Measurements from ENCODE around the gene SLC13A4. TPM values are rescaled to one million over a fixed set of nuclear protein-coding genes. Genes with fewer than 3 reads are reported as not detected.
"Not testable (repeated sequence)": the region's sequence is repeated elsewhere in the genome, so short reads cannot be mapped to it uniquely, and the experiment has no call there.

The SLC13A4 gene
- total RNA-seq, 1 donor from 2014 or later = not detected

DNA sequence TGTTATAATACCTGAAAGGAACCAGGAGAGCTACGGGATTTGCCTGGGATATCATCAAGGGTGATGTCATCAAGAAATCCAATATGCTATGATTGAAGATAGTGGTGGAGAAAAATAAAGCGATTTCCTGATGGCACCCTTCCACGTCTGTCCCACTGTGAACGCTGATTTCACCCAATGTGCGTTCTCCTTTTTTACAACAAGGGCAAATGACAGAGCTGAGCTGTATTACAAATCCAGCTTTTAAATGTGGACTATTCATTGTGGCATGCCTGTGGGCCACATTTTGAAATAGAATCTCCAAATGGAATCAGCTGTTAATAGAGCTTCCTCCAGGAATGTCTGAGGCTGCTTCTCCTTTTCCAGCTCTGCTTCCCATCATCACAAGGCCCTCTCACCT is 23.3 kb downstream of the SLC13A4 start:
- Mint-ChIP-seq H3K36me3 (ENCODE audit: low read depth) (no peaks in the 10 kb centered on the region), H3K4me3 (ENCODE audit: unreplicated experiment) (no peak overlapping the region), H3K27ac (ENCODE audit: unreplicated experiment) (no peak overlapping the region), H3K9me3 (ENCODE audit: low read depth) (no peaks in the 10 kb centered on the region), H3K27me3 (ENCODE audit: low read depth) (no peaks in the 10 kb centered on the region), H3K4me1 (ENCODE audit: low read depth) (no peaks in the 10 kb centered on the region)
- no peak for DNase-seq (ENCODE audit: low spot score)
- TF ChIP-seq, protein P1, sequence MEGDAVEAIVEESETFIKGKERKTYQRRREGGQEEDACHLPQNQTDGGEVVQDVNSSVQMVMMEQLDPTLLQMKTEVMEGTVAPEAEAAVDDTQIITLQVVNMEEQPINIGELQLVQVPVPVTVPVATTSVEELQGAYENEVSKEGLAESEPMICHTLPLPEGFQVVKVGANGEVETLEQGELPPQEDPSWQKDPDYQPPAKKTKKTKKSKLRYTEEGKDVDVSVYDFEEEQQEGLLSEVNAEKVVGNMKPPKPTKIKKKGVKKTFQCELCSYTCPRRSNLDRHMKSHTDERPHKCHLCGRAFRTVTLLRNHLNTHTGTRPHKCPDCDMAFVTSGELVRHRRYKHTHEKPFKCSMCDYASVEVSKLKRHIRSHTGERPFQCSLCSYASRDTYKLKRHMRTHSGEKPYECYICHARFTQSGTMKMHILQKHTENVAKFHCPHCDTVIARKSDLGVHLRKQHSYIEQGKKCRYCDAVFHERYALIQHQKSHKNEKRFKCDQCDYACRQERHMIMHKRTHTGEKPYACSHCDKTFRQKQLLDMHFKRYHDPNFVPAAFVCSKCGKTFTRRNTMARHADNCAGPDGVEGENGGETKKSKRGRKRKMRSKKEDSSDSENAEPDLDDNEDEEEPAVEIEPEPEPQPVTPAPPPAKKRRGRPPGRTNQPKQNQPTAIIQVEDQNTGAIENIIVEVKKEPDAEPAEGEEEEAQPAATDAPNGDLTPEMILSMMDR (IDR thresholded peaks at IDR 0.05) = no peak

DNA sequence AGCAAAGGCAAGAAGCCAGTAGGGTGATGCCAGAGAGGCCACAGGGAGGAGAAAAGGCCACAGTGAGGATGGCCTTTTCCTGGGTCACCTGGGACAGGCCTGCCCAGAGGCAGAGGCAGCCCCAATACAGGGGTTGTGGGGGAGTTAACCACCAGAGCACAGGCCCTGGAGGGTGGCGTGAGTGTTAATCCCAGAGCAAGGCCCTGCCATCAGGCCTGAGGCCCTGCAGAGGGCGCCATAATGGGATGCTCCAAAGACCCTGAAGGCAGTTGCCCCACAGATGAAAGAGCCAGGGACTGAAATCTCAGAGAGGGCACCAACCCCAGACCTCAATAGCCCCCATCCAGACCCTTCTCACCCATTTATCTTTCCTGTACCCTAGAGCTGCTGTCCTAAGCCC is 23.9 kb downstream of the SLC13A4 start:
- H3K36me3 Mint-ChIP-seq (ENCODE audit: low read depth) = peaks cover 2% of the 10 kb centered on the region
- H3K27me3 Mint-ChIP-seq (ENCODE audit: low read depth) = no peaks in the 10 kb centered on the region
- TF ChIP-seq, protein P1 (IDR thresholded peaks at IDR 0.05) = peak; percentile 51
- no peaks in the 10 kb centered on the region for H3K9me3 Mint-ChIP-seq (ENCODE audit: low read depth)
- H3K4me3 Mint-ChIP-seq (ENCODE audit: unreplicated experiment) = no peak overlapping the region
- no peaks in the 10 kb centered on the region for H3K4me1 Mint-ChIP-seq (ENCODE audit: low read depth)
- no peak overlapping the region for H3K27ac Mint-ChIP-seq (ENCODE audit: unreplicated experiment)
- DNase-seq (ENCODE audit: low spot score) = no peak

DNA sequence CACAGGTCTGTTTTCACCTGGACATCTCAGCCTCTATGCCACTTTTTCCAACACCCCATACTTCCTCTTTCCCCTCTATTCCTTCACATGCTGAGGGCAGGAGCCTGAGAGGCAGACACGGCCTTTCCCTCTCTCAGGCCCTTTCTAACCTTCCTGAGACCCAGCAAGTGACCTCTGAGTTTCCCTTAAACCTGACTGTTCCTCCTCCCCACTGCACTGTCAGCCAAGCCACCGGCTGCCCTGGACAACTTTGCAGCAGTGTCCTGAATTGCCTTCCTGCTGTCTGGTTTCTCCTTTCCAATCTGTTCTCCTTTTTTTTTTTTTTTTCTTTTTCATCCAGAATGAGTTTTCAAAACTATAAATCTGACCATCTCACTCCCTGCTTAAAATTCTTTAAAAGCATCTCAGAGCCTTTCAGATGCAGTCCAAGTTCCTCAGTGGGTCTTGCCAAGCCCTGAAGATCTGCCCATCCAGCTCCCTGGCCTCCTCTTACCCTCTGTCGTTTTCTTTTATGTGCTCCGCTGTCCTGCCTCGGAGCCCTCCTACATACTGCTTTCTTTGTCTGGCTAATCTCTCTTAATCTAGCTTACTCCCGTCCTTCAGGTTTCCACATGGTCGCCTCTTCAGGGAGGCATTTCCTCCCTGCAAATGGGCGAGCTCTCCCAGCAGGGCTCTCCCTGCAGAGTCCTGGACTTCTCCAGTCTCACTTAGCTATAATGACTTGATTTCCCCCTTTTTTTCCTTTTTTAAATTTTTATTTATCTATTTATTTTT is 30.5 kb downstream of the SLC13A4 start:
- H3K27ac Mint-ChIP-seq (ENCODE audit: unreplicated experiment) = no peak overlapping the region
- DNase-seq (ENCODE audit: low spot score) = no peak
- TF ChIP-seq, protein P1 (IDR thresholded peaks at IDR 0.05) = no peak
- H3K9me3 Mint-ChIP-seq (ENCODE audit: low read depth) = no peaks in the 10 kb centered on the region
- no peaks in the 10 kb centered on the region for H3K4me1 Mint-ChIP-seq (ENCODE audit: low read depth)
- no peaks in the 10 kb centered on the region for H3K27me3 Mint-ChIP-seq (ENCODE audit: low read depth)
- peaks cover 9% of the 10 kb centered on the region for H3K36me3 Mint-ChIP-seq (ENCODE audit: low read depth)
- H3K4me3 Mint-ChIP-seq (ENCODE audit: unreplicated experiment) = no peak overlapping the region

DNA sequence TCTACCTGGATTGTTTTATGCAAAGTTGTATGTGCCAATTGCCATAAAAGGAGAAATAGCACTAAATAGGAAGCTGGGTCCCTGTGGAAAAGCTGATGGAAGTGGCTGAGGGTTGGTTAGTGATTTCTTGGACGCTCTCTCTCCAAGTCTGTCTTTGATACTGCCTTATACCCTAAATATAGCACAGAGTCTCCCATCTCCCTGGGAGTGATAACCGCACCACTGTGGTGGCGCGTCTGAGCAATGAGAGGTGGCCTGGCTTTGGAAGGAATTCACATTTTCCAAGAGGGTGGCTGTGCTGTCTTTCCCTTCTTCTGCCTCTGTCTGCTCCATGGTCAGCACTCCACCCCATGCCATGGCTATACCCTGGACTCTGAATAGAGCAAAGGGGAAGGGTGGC is 34.4 kb downstream of the SLC13A4 start:
- peaks cover 8% of the 10 kb centered on the region for H3K4me1 Mint-ChIP-seq (ENCODE audit: low read depth)
- no peak overlapping the region for H3K27ac Mint-ChIP-seq (ENCODE audit: unreplicated experiment)
- TF ChIP-seq, protein P1 (IDR thresholded peaks at IDR 0.05) = no peak
- no peak overlapping the region for H3K4me3 Mint-ChIP-seq (ENCODE audit: unreplicated experiment)
- no peaks in the 10 kb centered on the region for H3K27me3 Mint-ChIP-seq (ENCODE audit: low read depth)
- DNase-seq (ENCODE audit: low spot score) = no peak
- peaks cover 11% of the 10 kb centered on the region for H3K36me3 Mint-ChIP-seq (ENCODE audit: low read depth)
- no peaks in the 10 kb centered on the region for H3K9me3 Mint-ChIP-seq (ENCODE audit: low read depth)

DNA sequence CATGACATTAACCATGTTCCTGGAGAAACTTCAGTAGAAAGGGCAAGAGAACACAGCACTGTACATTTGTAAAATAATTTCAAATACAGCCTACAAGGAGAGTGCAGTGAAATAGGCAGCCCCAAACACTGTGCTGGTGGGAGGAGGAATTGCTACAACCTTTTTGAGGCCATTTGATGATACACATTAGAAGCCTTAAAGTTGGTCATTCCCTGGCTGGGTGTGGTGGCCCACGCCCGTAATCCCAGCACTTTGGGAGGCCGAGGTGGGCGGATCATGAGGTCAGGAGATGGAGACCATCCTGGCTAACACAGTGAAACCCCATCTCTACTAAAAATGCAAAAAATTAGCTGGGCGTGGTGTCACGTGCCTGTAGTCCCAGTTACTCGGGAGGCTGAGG is 35.4 kb downstream of the SLC13A4 start:
- not testable (repeated sequence) for H3K27me3 Mint-ChIP-seq (ENCODE audit: low read depth); DNase-seq (ENCODE audit: low spot score); H3K27ac Mint-ChIP-seq (ENCODE audit: unreplicated experiment); H3K4me3 Mint-ChIP-seq (ENCODE audit: unreplicated experiment); H3K4me1 Mint-ChIP-seq (ENCODE audit: low read depth); H3K9me3 Mint-ChIP-seq (ENCODE audit: low read depth)
- H3K36me3 Mint-ChIP-seq (ENCODE audit: low read depth) = peaks cover 11% of the 10 kb centered on the region

DNA sequence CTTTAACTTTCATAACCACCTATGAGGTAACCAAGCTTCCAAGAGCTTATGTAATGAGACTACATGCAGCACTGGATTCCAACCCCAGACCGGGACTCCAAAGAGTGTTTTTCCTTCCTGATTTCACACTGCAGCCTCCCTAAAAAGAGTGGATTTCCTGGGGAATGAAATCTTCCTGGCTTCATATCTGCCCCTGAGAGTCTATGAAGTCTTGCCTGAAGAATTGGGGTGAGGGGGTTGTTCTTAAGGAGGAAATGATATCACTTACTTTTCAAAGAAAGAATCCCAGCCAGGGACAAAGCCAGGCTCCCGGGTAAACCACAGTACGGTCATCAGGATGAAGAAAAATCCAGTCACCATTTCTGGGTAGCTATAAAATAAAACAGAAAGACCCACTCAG is 35.9 kb downstream of the SLC13A4 start:
- DNase-seq (ENCODE audit: low spot score) = no peak
- Mint-ChIP-seq H3K36me3 (ENCODE audit: low read depth) (peaks cover 11% of the 10 kb centered on the region), H3K4me1 (ENCODE audit: low read depth) (peaks cover 8% of the 10 kb centered on the region), H3K9me3 (ENCODE audit: low read depth) (no peaks in the 10 kb centered on the region), H3K4me3 (ENCODE audit: unreplicated experiment) (no peak overlapping the region), H3K27ac (ENCODE audit: unreplicated experiment) (no peak overlapping the region), H3K27me3 (ENCODE audit: low read depth) (no peaks in the 10 kb centered on the region)
- TF ChIP-seq, protein P1 (IDR thresholded peaks at IDR 0.05) = no peak

Measured in chondrocyte (in vitro differentiated cells).